SU-DHL-6 (cell line): ENCODE data around the gene EFCAB8.

Source experiments
- CTCF ChIP-seq: fragments of 200-600 bp; sonication (generic); IDR thresholded peaks from one replicate; pipeline ENCODE4 v1.5.1; 2017; ENCODE audit warnings: antibody characterized with exemption, mild to moderate bottlenecking, low read length, moderate library complexity; ENCODE audit not compliant: insufficient read depth, poor library complexity, severe bottlenecking
- EZH2phosphoT487 ChIP-seq: fragments of 200-600 bp; sonication (generic), shearing (Covaris generic); conservative IDR thresholded peaks from 2 replicates; pipeline ENCODE4 v1.6.1; 2018; ENCODE audit warnings: mild to moderate bottlenecking, antibody characterized with exemption, low read length, moderate library complexity, mixed read lengths

- TF ChIP-seq EZH2phosphoT487 (no peak), CTCF (no peak)
Measured at GRCh38 chr20:32975698-32976674, 117.3 kb downstream of the EFCAB8 start.
